Body of pancreas (tissue), 4 donors: Measurements from ENCODE around the gene SLAMF9.

ENCODE experiments used
- POLR2A ChIP-seq, 3 donors: fragments of 450-650 bp; IDR thresholded peaks; one replicate each; pipeline ENCODE4 v1.6.1; 2016; ENCODE audit warnings: antibody characterized with exemption in 3 of 3, mild to moderate bottlenecking in 2 of 3
- TF ChIP-seq, protein P1 (sequence below), 7 experiments: fragments of 450-650 bp in 4 of 7; fragments of 200-600 bp in 3 of 7; sonication (generic) in 3 of 7; IDR thresholded peaks; one replicate each; pipeline ENCODE4 v1.5.1; 2016 to 2019; ENCODE audit warnings: antibody characterized with exemption in 7 of 7

DNA sequence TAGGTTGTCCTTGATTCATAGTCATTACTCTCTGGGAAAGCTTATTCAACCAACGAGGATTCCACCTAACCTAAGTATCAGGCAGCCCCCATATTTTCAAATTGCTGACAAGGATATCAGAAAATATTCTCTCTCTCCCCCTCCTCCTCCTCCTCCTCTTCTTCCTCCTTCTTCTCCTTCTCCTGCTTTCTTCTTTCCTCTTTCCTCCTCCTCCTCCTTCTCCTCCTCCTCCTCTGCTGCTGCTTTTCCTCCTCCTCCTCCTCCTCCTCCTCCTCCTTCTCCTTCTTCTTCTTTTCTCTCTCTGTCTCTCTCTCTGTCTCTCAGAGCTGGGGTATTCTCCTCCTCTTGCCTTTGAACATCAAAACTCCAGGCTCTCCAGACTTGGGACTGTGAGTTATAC is 6.1 kb downstream of the SLAMF9 start:
- TF ChIP-seq, protein P1, sequence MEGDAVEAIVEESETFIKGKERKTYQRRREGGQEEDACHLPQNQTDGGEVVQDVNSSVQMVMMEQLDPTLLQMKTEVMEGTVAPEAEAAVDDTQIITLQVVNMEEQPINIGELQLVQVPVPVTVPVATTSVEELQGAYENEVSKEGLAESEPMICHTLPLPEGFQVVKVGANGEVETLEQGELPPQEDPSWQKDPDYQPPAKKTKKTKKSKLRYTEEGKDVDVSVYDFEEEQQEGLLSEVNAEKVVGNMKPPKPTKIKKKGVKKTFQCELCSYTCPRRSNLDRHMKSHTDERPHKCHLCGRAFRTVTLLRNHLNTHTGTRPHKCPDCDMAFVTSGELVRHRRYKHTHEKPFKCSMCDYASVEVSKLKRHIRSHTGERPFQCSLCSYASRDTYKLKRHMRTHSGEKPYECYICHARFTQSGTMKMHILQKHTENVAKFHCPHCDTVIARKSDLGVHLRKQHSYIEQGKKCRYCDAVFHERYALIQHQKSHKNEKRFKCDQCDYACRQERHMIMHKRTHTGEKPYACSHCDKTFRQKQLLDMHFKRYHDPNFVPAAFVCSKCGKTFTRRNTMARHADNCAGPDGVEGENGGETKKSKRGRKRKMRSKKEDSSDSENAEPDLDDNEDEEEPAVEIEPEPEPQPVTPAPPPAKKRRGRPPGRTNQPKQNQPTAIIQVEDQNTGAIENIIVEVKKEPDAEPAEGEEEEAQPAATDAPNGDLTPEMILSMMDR (IDR thresholded peaks at IDR 0.05) = no peak
- no peak for TF ChIP-seq POLR2A (IDR thresholded peaks at IDR 0.05)
